Thymus (tissue), 11 donors: ENCODE data around the gene CMIP. TPM values are rescaled to one million over a fixed set of nuclear protein-coding genes. Genes with fewer than 3 reads are reported as not detected.

ENCODE experiments used
- DNase-seq, 9 donors: peaks; one replicate each; pipeline ENCODE4 v3.0.0-alpha.2; 2013; ENCODE audit warnings: low spot score in 9 of 9, low read depth in 6 of 9, missing footprints in 1 of 9
- H3K27ac ChIP-seq, 2 donors: one replicate each; pipeline ENCODE4 v1.5.1; 2013; ENCODE audit warnings: control low read depth in 1 of 2, low read depth in 1 of 2, low read length in 1 of 2, mild to moderate bottlenecking in 1 of 2, moderate library complexity in 1 of 2
- H3K27me3 ChIP-seq, 2 donors: one replicate each; pipeline ENCODE4 v1.5.1; 2013; ENCODE audit warnings: low read length in 1 of 2; ENCODE audit not compliant: control insufficient read depth in 2 of 2, insufficient read depth in 1 of 2
- H3K36me3 ChIP-seq, 2 donors: one replicate each; pipeline ENCODE4 v1.5.1; 2013; ENCODE audit warnings: low read length in 1 of 2, mild to moderate bottlenecking in 1 of 2, moderate library complexity in 1 of 2; ENCODE audit not compliant: control insufficient read depth in 2 of 2, insufficient read depth in 2 of 2
- H3K4me1 ChIP-seq, 2 donors: one replicate each; pipeline ENCODE4 v1.5.1; 2013; ENCODE audit warnings: low read length in 2 of 2; ENCODE audit not compliant: control insufficient read depth in 2 of 2, insufficient read depth in 2 of 2
- H3K4me3 ChIP-seq, 2 donors: one replicate each; pipeline ENCODE4 v1.5.1; 2013; ENCODE audit warnings: low read length in 2 of 2, control low read depth in 1 of 2, mild to moderate bottlenecking in 1 of 2
- H3K9me3 ChIP-seq, 2 donors: one replicate each; pipeline ENCODE4 v1.5.1; 2013; ENCODE audit warnings: low read length in 1 of 2, mild to moderate bottlenecking in 1 of 2; ENCODE audit not compliant: control insufficient read depth in 2 of 2, insufficient read depth in 1 of 2
- WGBS: extraction: QIAGEN DNeasy Blood & Tissue Kit; methylation state at CpG from one replicate; pipeline ENCODE4 v1.1.7; 2013; 5-methylcytosine and 5-hydroxymethylcytosine counted together
- polyA plus RNA-seq: library from polyadenylated mRNA; stranded (reverse); fragments of 200-250 nt; gene quantifications from one replicate; pipeline ENCODE4 v1.2.3, GENCODE V29; 2013
- total RNA-seq: library from RNA; stranded (reverse); fragments of 120-200 nt; gene quantifications from one replicate; pipeline ENCODE4 v1.2.4, GENCODE V29; 2013
- donor health status: healthy.

CMIP gene
- total and polyA plus RNA-seq, 2 donors: 5.2 to 19.4 TPM

DNA sequence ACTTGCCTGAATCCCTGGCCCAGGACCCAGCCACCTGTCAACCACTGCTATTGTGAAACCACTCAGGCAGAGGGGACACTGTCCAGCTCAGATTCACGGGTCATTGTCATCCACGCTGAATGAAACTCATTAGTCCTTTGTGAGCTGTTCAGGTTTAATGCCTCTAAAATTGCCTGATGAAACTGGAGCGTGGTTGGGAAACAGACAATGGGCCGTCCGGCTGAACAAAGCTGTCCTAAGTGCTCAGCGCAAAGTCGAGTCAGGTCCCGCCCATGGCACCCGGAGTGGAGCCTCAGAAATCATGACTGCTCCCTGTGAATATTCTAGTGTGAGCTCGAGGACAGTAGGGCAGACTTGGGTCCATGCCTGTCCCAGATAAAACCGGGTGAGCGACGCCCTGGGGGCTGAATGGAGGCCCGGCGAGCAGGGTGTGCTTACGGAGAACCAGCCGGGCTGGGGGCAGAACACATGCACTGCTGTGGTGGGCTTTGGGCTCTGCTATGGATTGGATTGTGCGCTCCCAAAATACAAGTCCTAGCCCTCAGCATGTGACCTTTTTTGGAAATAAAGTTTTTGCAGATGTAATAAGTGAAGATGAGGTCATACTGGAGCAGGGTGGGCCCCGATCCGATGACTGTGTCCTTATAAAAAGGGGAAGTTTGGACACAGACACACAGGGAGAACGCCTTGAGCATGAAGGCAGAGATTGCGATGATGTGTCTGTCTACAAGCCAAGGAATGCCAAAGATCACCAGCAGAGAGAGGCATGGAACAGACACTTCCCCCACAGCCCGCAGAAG is 12.9 kb upstream of the CMIP start:
- DNase-seq: no peak

DNA sequence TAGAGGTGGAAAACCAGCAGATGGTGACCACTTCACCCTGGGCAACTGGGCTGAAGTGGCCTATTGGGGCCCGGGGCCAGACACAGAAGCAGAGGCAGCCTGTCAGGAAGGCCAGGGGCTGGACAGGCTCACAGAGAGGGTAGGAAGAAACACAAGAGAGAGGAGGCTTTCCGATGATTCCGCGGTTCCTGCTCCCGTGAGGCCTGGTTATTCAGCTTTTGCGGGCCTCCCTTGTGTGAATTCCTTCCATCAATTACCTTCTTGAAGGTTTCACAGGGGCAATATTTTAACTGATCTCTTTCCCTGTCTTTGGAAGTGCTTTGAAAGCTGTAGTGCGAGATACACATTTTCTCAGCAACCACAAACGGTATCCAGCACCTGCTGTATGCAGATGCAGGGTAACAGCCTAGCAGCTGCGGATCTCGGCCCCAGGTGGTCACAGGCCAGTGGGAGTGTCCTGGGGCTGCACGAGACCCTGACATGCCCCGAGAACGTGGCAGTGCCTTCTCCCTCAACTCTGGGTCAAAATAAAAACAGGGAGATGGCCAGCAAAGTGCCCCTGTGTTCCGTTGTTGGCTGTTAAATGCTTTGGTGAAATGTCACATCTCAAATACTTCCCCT is 11.6 kb upstream of the CMIP start:
- DNase-seq: peak in 8 of 9 donors; percentile 57 to 88 (median 65)
- H3K4me1 ChIP-seq: peaks cover 16 to 41% of the 10 kb centered on the region in 2 donors
- H3K36me3 ChIP-seq: no peaks in the 10 kb centered on the region
- peaks cover 0 to 3% of the 10 kb centered on the region in 2 donors for H3K9me3 ChIP-seq
- WGBS: 14% methylated on average over 14 of the region's 14 CpGs
- peak overlapping the region; percentile 52 to 92 for H3K27ac ChIP-seq
- no peak overlapping the region for H3K4me3 ChIP-seq
- H3K27me3 ChIP-seq: peaks cover 0 to 2% of the 10 kb centered on the region in 2 donors

More for the DNA sequence above, 12.9 kb upstream of the CMIP start:
- Histone ChIP-seq H3K4me1 (peaks cover 16 to 39% of the 10 kb centered on the region in 2 donors), H3K27ac (peak overlapping the region; percentile 23 to 42), H3K4me3 (no peak overlapping the region), H3K27me3 (no peaks in the 10 kb centered on the region), H3K9me3 (peaks cover 0 to 3% of the 10 kb centered on the region in 2 donors), H3K36me3 (no peaks in the 10 kb centered on the region)
- WGBS: 96% methylated on average over 23 of the region's 23 CpGs

- Histone ChIP-seq H3K4me3 (no peak overlapping the region), H3K27me3 (peaks cover 0 to 2% of the 10 kb centered on the region in 2 donors), H3K4me1 (peaks cover 16 to 39% of the 10 kb centered on the region in 2 donors), H3K9me3 (peaks cover 0 to 3% of the 10 kb centered on the region in 2 donors), H3K36me3 (no peaks in the 10 kb centered on the region), H3K27ac (no peak overlapping the region)
- WGBS: 97% methylated on average over 3 of the region's 3 CpGs
- DNase-seq: no peak
These were observed 9.5 kb upstream of the CMIP start for GRCh38 chr16:81435103-81435502.

GRCh38 chr16:81435567-81435966 is 9.0 kb upstream of the CMIP start:
- Histone ChIP-seq H3K27me3 (peaks cover 0 to 2% of the 10 kb centered on the region in 2 donors), H3K4me3 (no peak overlapping the region), H3K36me3 (no peaks in the 10 kb centered on the region), H3K9me3 (peaks cover 0 to 3% of the 10 kb centered on the region in 2 donors), H3K4me1 (peaks cover 16 to 39% of the 10 kb centered on the region in 2 donors), H3K27ac (no peak overlapping the region)
- WGBS: over 99% methylated on average over 2 of the region's 2 CpGs
- no peak for DNase-seq

DNA sequence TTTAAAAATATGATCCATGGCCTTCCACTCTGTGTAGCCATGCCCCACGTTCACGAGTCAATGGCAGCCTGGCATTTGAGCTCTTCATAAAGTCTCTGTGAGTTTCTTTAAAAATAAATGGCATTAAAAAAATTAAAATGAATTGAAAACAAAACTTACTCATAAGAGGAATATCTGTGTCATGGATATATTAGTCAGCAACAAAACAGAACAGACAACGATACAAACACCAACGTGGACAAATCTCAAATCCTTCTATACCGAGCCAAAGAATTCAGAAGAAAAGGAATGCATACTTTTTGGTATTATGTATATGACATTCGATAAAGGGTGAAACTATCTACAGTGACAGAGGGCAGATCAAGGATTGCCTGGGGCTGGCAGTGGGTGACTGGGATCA is 8.2 kb upstream of the CMIP start:
- Histone ChIP-seq H3K4me3 (no peak overlapping the region), H3K36me3 (no peaks in the 10 kb centered on the region), H3K27ac (no peak overlapping the region), H3K4me1 (peaks cover 16 to 37% of the 10 kb centered on the region in 2 donors), H3K9me3 (peaks cover 0 to 3% of the 10 kb centered on the region in 2 donors), H3K27me3 (peaks cover 0 to 7% of the 10 kb centered on the region in 2 donors)
- WGBS: 96% methylated on average over 6 of the region's 6 CpGs
- DNase-seq: no peak

DNA sequence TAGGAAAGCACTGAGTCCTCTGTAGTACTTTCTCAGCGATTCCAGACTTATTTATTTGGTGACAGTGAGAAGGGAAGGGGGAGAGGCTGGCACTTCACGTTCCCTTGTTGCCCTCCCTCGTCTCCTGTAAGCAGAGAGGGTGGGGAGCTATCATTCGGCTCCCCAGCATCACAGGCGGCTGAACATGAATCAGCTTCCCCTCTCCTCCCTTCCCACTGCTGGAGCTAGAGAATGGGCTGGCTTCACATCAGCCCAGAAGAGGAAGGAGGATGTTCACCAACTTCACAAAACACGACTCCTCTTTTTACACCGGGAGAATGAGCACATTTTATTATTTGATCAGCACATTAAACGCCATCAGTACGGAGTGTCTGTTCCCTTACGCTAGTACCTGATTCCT is 6.7 kb upstream of the CMIP start:
- Histone ChIP-seq H3K9me3 (peaks cover 0 to under 1% of the 10 kb centered on the region in 2 donors), H3K4me3 (no peak overlapping the region), H3K27ac (no peak overlapping the region), H3K4me1 (peaks cover 5 to 22% of the 10 kb centered on the region in 2 donors), H3K27me3 (peaks cover 0 to 8% of the 10 kb centered on the region in 2 donors), H3K36me3 (no peaks in the 10 kb centered on the region)
- DNase-seq: no peak
- WGBS: 59% methylated on average over 10 of the region's 10 CpGs

- no peak for DNase-seq
- no peak overlapping the region for H3K4me3 ChIP-seq
- H3K36me3 ChIP-seq: no peaks in the 10 kb centered on the region
- WGBS: 93% methylated on average over 21 of the region's 21 CpGs
- no peak overlapping the region for H3K27ac ChIP-seq
- H3K4me1 ChIP-seq: peaks cover 0 to 17% of the 10 kb centered on the region in 2 donors
- peaks cover 0 to 13% of the 10 kb centered on the region in 2 donors for H3K27me3 ChIP-seq
- no peaks in the 10 kb centered on the region for H3K9me3 ChIP-seq
These were observed 3.5 kb upstream of the CMIP start for GRCh38 chr16:81440888-81441761.

GRCh38 chr16:81442220-81442915 is 2.2 kb upstream of the CMIP start:
- Histone ChIP-seq H3K4me1 (peaks cover 7 to 28% of the 10 kb centered on the region in 2 donors), H3K36me3 (no peaks in the 10 kb centered on the region), H3K27me3 (peaks cover 0 to 13% of the 10 kb centered on the region in 2 donors), H3K9me3 (no peaks in the 10 kb centered on the region), H3K4me3 (no peak overlapping the region), H3K27ac (no peak overlapping the region)
- WGBS: 96% methylated on average over 7 of the region's 7 CpGs
- DNase-seq: peak in 1 of 9 donors; percentile 31
